ENCODE results near the gene MED12L. TPM values are rescaled to one million over a fixed set of nuclear protein-coding genes. Genes with fewer than 3 reads are reported as not detected.

The MED12L gene
- total RNA-seq, 1 experiment from 2014 or later: 14.9 TPM

GRCh38 chr3:151084893-151085226 lies 604 bp upstream of the MED12L start:
- no peaks in the 10 kb centered on the region for H4K20me1 ChIP-seq (ENCODE audit: control insufficient read depth, insufficient read depth, insufficient read length)
- H3K4me3 Mint-ChIP-seq: peak overlapping the region; percentile 69 to 85
- no peak overlapping the region for H4K5ac ChIP-seq (ENCODE audit: insufficient read length, low read depth, low read length)
- H3K27me3 ChIP-seq (ENCODE audit: insufficient read depth, low read length): no peaks in the 10 kb centered on the region
- H2BK15ac ChIP-seq (ENCODE audit: low read depth, low read length): no peak overlapping the region
- H4K91ac ChIP-seq (ENCODE audit: insufficient read length, low read depth, low read length): no peak overlapping the region
- H3K9ac ChIP-seq (ENCODE audit: extremely low read depth, insufficient read length, low read length): peak overlapping the region; percentile 6
- peaks cover 15% of the 10 kb centered on the region for H3K23me2 ChIP-seq (ENCODE audit: insufficient read length, low read depth, low read length, poor library complexity, severe bottlenecking)
- peaks cover 7% of the 10 kb centered on the region; the same call in 1 of the 2 replicates for H3K79me2 ChIP-seq (ENCODE audit: insufficient read depth, low read length)
- H3K4me1 ChIP-seq (ENCODE audit: insufficient read depth, low read length): 0 out of 2 replicates have a peak, but pooled peaks cover 5% of the 10 kb centered on the region
- H2AK5ac ChIP-seq (ENCODE audit: insufficient read length, low read length): no peak overlapping the region
- H3K27ac Mint-ChIP-seq: peak overlapping the region in 2 of 3 experiments; percentile 13 to 34; a peak in 1 of 7 replicates
- no peak overlapping the region for H2AFZ ChIP-seq (ENCODE audit: low read length)
- no peak overlapping the region for H3K4ac ChIP-seq (ENCODE audit: low read depth, low read length)
- H3K79me1 ChIP-seq (ENCODE audit: insufficient read depth, low read depth, low read length, poor library complexity, severe bottlenecking): no peaks in the 10 kb centered on the region
- no peak for DNase-seq
- no peak overlapping the region for H3K56ac ChIP-seq (ENCODE audit: insufficient read length, low read depth, low read length)
- no peak overlapping the region for H2BK120ac ChIP-seq (ENCODE audit: low read depth, low read length, poor library complexity, severe bottlenecking)
- H3K4me2 ChIP-seq (ENCODE audit: insufficient read depth, insufficient read length, low read length): peak overlapping the region; percentile 86
- H2BK12ac ChIP-seq (ENCODE audit: insufficient read length, low read depth, low read length): no peak overlapping the region
- peak overlapping the region; percentile 85 for H3K18ac ChIP-seq (ENCODE audit: insufficient read length, low read depth, low read length)
- peak overlapping the region; percentile 58 for H3K14ac ChIP-seq (ENCODE audit: insufficient read depth, low read length)
- H3K27ac ChIP-seq (ENCODE audit: insufficient read length, low read depth, low read length): no peak overlapping the region
- no peaks in the 10 kb centered on the region for H3K9me3 Mint-ChIP-seq
- peaks cover 26% of the 10 kb centered on the region for H3K27me3 Mint-ChIP-seq (ENCODE audit: low read depth)
- no peak for TF ChIP-seq CTCF (conservative IDR thresholded peaks at IDR 0.05)
- H3K36me3 Mint-ChIP-seq (ENCODE audit: insufficient read depth in 1 of 3, low read depth in 3 of 3): peaks cover 0 to 3% (median 2%) of the 10 kb centered on the region in 3 experiments; a peak in 2 of 7 replicates
- no peak overlapping the region for H3T11ph ChIP-seq (ENCODE audit: low read length)
- H4K8ac ChIP-seq (replicated peaks; ENCODE audit: insufficient read length, low read depth, low read length): no peak overlapping the region
- WGBS (ENCODE audit: extremely low coverage, insufficient read length, low lambda C conversion rate): no CpG with 5 or more reads among the region's 14 CpGs
- no peaks in the 10 kb centered on the region for H3K9me3 ChIP-seq (ENCODE audit: control insufficient read depth, low read depth, low read length)
- no peak overlapping the region for H2BK20ac ChIP-seq (ENCODE audit: low read depth, low read length, poor library complexity, severe bottlenecking)
- no peak overlapping the region for H3K23ac ChIP-seq (ENCODE audit: insufficient read length, low read depth, low read length)
- no peak overlapping the region for H2BK5ac ChIP-seq (ENCODE audit: insufficient read length, low read length)
- peaks cover 39 to 48% of the 10 kb centered on the region in 2 experiments for H3K4me1 Mint-ChIP-seq

Data from H9 (cell line).